Neural progenitor cell (in vitro differentiated cells): ENCODE results near the gene PTPRN2.

Experiments
- EZH2 ChIP-seq: fragments of 200-600 bp; sonication (generic); IDR thresholded peaks from 2 replicates; pipeline ENCODE4 v1.6.1; 2017; ENCODE audit warnings: antibody characterized with exemption, mild to moderate bottlenecking, moderate library complexity
- EZH2phosphoT487 ChIP-seq: fragments of 200-600 bp; sonication (generic); IDR thresholded peaks from 2 replicates; pipeline ENCODE4 v1.6.1; 2017; ENCODE audit warnings: antibody characterized with exemption
- TF ChIP-seq, protein P1 (sequence below): fragments of 200-600 bp; sonication (generic); IDR thresholded peaks from 2 replicates; pipeline ENCODE4 v1.5.1; 2017; ENCODE audit warnings: antibody characterized with exemption, mild to moderate bottlenecking

DNA sequence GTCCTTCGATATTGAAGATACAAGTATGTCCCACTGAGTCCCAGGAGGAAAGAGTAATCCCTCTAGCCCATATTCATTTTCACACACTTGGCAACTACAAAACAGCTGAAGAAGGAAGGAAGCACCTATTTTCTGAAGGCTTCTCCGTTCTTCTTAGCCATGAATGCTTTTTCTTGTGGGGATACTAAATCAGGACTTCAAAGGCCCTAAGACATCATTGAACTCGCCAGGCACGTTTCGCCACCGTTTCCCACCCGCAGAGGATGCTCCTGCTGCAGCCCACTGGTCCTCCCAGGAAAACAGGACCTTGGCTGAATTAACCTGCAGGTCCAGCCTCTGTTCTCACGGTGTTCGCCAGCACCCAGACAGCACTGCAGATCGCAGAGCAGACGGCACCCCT lies 689.4 kb downstream of the PTPRN2 start:
- no peak for TF ChIP-seq EZH2phosphoT487
- TF ChIP-seq, protein P1, sequence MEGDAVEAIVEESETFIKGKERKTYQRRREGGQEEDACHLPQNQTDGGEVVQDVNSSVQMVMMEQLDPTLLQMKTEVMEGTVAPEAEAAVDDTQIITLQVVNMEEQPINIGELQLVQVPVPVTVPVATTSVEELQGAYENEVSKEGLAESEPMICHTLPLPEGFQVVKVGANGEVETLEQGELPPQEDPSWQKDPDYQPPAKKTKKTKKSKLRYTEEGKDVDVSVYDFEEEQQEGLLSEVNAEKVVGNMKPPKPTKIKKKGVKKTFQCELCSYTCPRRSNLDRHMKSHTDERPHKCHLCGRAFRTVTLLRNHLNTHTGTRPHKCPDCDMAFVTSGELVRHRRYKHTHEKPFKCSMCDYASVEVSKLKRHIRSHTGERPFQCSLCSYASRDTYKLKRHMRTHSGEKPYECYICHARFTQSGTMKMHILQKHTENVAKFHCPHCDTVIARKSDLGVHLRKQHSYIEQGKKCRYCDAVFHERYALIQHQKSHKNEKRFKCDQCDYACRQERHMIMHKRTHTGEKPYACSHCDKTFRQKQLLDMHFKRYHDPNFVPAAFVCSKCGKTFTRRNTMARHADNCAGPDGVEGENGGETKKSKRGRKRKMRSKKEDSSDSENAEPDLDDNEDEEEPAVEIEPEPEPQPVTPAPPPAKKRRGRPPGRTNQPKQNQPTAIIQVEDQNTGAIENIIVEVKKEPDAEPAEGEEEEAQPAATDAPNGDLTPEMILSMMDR, result no peak
- TF ChIP-seq EZH2, result no peak
